ENCODE measurements around the gene MYO7A. TPM values are rescaled to one million over a fixed set of nuclear protein-coding genes. Genes with fewer than 3 reads are reported as not detected.

The MYO7A gene
- total RNA-seq, 1 experiment from 2014 or later = 2.5 TPM

DNA sequence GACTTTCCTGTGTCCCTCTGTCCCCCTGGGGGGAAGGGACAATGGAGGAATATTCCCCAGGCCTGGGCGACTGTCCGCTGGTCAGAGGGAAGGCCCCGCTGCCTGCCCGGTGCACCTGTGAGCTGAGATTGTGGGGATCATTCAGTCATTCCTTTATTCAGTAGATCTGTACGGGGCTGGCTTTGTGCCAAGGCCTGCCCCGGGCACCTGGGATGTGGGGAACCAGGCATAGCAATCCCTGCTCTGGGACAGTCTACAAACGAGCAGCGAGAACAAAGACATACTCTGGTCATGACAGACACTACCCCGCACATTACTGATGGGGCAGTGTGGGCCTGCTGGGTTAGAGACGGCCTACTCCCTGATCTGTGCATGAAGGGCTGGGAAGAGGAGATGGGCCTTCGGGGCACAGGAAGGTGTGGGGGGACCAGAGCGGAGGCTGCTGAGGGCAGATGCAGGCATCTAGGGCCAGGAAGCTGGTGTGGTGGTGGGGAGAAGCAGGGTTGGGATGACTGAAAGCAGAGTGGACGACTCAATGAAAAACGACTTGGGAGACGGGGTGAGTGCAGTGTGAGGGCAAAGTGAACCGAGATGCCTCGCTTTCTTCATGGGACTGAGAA, 1.8 kb upstream of the MYO7A start:
- Mint-ChIP-seq H3K9me3 (no peaks in the 10 kb centered on the region), H3K27ac (no peak overlapping the region), H3K4me3 (peak overlapping the region; percentile 43), H3K27me3 (ENCODE audit: low read depth) (no peaks in the 10 kb centered on the region), H3K4me1 (peaks cover 21% of the 10 kb centered on the region), H3K36me3 (no peaks in the 10 kb centered on the region)
- ATAC-seq (peak; percentile 4; the same call in 1 of the 2 replicates), DNase-seq (ENCODE audit: low spot score) (no peak)
- ChIA-PET CTCF (interaction anchor here (0.6 to 6.7 kb wide), 32 partner anchors 10 to 493 kb away, joined by 3 to 147 read pairs (median 6); partner anchors contain the start of gene AQP11), POLR2A (interaction anchor here (1.0 to 1.1 kb wide), 2 partner anchors 50 to 79 kb away, joined by 5 to 7 read pairs; no protein-coding TSS in a partner anchor)
- TF ChIP-seq NFE2L1 (CRISPR knock-in tag; IDR thresholded peaks at IDR 0.05) (no peak), TCF7 (CRISPR knock-in tag; IDR thresholded peaks at IDR 0.05; ENCODE audit: low read depth) (no peak), CBFB (CRISPR knock-in tag; IDR thresholded peaks at IDR 0.05; ENCODE audit: low read depth) (no peak)
- TF ChIP-seq, protein P1, sequence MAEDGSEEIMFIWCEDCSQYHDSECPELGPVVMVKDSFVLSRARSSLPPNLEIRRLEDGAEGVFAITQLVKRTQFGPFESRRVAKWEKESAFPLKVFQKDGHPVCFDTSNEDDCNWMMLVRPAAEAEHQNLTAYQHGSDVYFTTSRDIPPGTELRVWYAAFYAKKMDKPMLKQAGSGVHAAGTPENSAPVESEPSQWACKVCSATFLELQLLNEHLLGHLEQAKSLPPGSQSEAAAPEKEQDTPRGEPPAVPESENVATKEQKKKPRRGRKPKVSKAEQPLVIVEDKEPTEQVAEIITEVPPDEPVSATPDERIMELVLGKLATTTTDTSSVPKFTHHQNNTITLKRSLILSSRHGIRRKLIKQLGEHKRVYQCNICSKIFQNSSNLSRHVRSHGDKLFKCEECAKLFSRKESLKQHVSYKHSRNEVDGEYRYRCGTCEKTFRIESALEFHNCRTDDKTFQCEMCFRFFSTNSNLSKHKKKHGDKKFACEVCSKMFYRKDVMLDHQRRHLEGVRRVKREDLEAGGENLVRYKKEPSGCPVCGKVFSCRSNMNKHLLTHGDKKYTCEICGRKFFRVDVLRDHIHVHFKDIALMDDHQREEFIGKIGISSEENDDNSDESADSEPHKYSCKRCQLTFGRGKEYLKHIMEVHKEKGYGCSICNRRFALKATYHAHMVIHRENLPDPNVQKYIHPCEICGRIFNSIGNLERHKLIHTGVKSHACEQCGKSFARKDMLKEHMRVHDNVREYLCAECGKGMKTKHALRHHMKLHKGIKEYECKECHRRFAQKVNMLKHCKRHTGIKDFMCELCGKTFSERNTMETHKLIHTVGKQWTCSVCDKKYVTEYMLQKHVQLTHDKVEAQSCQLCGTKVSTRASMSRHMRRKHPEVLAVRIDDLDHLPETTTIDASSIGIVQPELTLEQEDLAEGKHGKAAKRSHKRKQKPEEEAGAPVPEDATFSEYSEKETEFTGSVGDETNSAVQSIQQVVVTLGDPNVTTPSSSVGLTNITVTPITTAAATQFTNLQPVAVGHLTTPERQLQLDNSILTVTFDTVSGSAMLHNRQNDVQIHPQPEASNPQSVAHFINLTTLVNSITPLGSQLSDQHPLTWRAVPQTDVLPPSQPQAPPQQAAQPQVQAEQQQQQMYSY (CRISPR knock-in tag; IDR thresholded peaks at IDR 0.05) = no peak

DNA sequence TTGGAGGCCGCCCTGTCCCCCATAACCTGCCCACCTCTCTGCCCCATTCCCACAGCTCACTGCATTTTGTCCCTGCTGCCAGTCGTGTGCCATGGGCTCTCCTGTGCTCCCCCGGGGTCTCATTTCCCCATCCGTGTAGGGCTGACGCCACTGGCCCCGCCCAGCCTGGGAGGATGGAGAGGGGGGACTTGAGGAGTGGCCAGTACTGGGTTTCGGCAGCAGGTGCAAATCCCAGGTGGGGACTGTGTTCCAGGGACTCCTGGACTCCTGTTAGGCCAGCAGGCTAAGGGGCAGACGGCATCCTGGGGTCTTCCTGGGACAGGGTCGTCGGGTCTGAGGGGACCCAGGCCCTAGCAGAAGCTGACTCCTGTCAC, 1.2 kb upstream of the MYO7A start:
- peak; percentile 31 for DNase-seq (ENCODE audit: low spot score)
- Mint-ChIP-seq H3K4me1 (peaks cover 21% of the 10 kb centered on the region), H3K27ac (no peak overlapping the region), H3K4me3 (peak overlapping the region; percentile 62), H3K9me3 (no peaks in the 10 kb centered on the region), H3K27me3 (ENCODE audit: low read depth) (no peaks in the 10 kb centered on the region), H3K36me3 (no peaks in the 10 kb centered on the region)
- TF ChIP-seq ZMAT4 (CRISPR knock-in tag; IDR thresholded peaks at IDR 0.05) = no peak
- TF ChIP-seq ZNF263 (CRISPR knock-in tag; IDR thresholded peaks at IDR 0.05; ENCODE audit: low read depth) = peak; percentile 41; the same call in 1 of the 2 replicates
- no peak for TF ChIP-seq ZNF396 (CRISPR knock-in tag; IDR thresholded peaks at IDR 0.05; ENCODE audit: borderline replicate concordance)
- ChIA-PET CTCF (interaction anchor here (0.6 to 6.7 kb wide), 49 partner anchors 10 to 493 kb away, joined by 3 to 147 read pairs (median 6); partner anchors contain the start of genes AQP11 and CAPN5), POLR2A (interaction anchor here (1.0 to 1.2 kb wide), 3 partner anchors 49 to 79 kb away, joined by 5 to 7 read pairs (median 6); no protein-coding TSS in a partner anchor)
- ATAC-seq = peak; percentile 35

- Mint-ChIP-seq H3K9me3 (no peaks in the 10 kb centered on the region), H3K27me3 (ENCODE audit: low read depth) (no peaks in the 10 kb centered on the region), H3K4me1 (peaks cover 21% of the 10 kb centered on the region), H3K27ac (no peak overlapping the region), H3K36me3 (no peaks in the 10 kb centered on the region), H3K4me3 (peak overlapping the region; percentile 62)
- ChIA-PET POLR2A (interaction anchor here (1.0 to 1.2 kb wide), 3 partner anchors 49 to 80 kb away, joined by 5 to 7 read pairs (median 6); no protein-coding TSS in a partner anchor), CTCF (interaction anchor here (0.5 to 6.7 kb wide), 51 partner anchors 9 to 492 kb away, joined by 3 to 147 read pairs (median 5); partner anchors contain the start of genes AQP11 and CAPN5)
- peak; percentile 73 for DNase-seq (ENCODE audit: low spot score)
- ATAC-seq = peak; percentile 66
- TF ChIP-seq ZNF671 (CRISPR knock-in tag; IDR thresholded peaks at IDR 0.05) (no peak), EMX1 (CRISPR knock-in tag; IDR thresholded peaks at IDR 0.05) (no peak), FOXK1 (CRISPR knock-in tag; IDR thresholded peaks at IDR 0.05) (no peak), ZNF263 (CRISPR knock-in tag; IDR thresholded peaks at IDR 0.05; ENCODE audit: low read depth) (no peak; the same call in 1 of the 2 replicates), MAX (CRISPR knock-in tag; IDR thresholded peaks at IDR 0.05) (peak; percentile 33), JUN (CRISPR knock-in tag; IDR thresholded peaks at IDR 0.05) (no peak), CREM (CRISPR knock-in tag; IDR thresholded peaks at IDR 0.05) (no peak; the same call in 1 of the 2 replicates), CDX4 (CRISPR knock-in tag; IDR thresholded peaks at IDR 0.05; ENCODE audit: borderline replicate concordance) (no peak), HMGA2 (CRISPR knock-in tag; IDR thresholded peaks at IDR 0.05) (no peak)
- TF ChIP-seq, protein P2, sequence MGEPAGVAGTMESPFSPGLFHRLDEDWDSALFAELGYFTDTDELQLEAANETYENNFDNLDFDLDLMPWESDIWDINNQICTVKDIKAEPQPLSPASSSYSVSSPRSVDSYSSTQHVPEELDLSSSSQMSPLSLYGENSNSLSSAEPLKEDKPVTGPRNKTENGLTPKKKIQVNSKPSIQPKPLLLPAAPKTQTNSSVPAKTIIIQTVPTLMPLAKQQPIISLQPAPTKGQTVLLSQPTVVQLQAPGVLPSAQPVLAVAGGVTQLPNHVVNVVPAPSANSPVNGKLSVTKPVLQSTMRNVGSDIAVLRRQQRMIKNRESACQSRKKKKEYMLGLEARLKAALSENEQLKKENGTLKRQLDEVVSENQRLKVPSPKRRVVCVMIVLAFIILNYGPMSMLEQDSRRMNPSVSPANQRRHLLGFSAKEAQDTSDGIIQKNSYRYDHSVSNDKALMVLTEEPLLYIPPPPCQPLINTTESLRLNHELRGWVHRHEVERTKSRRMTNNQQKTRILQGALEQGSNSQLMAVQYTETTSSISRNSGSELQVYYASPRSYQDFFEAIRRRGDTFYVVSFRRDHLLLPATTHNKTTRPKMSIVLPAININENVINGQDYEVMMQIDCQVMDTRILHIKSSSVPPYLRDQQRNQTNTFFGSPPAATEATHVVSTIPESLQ (CRISPR knock-in tag; IDR thresholded peaks at IDR 0.05) = no peak
- TF ChIP-seq, protein P3, sequence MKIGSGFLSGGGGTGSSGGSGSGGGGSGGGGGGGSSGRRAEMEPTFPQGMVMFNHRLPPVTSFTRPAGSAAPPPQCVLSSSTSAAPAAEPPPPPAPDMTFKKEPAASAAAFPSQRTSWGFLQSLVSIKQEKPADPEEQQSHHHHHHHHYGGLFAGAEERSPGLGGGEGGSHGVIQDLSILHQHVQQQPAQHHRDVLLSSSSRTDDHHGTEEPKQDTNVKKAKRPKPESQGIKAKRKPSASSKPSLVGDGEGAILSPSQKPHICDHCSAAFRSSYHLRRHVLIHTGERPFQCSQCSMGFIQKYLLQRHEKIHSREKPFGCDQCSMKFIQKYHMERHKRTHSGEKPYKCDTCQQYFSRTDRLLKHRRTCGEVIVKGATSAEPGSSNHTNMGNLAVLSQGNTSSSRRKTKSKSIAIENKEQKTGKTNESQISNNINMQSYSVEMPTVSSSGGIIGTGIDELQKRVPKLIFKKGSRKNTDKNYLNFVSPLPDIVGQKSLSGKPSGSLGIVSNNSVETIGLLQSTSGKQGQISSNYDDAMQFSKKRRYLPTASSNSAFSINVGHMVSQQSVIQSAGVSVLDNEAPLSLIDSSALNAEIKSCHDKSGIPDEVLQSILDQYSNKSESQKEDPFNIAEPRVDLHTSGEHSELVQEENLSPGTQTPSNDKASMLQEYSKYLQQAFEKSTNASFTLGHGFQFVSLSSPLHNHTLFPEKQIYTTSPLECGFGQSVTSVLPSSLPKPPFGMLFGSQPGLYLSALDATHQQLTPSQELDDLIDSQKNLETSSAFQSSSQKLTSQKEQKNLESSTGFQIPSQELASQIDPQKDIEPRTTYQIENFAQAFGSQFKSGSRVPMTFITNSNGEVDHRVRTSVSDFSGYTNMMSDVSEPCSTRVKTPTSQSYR (CRISPR knock-in tag; IDR thresholded peaks at IDR 0.05) = no peak
Measured at GRCh38 chr11:77127235-77127911, 673 bp upstream of the MYO7A start.
